Ascending aorta (tissue), 2 donors: Measurements from ENCODE around the gene TPM2. TPM values are rescaled to one million over a fixed set of nuclear protein-coding genes. Genes with fewer than 3 reads are reported as not detected.

Experiments used
- DNase-seq, 2 donors: peaks; one replicate each; pipeline ENCODE4 v3.0.0-alpha.2; 2019; ENCODE audit warnings: low spot score in 2 of 2
- H3K27ac ChIP-seq, 2 donors: fragments of 200-600 bp; sonication (generic); one replicate each; pipeline ENCODE4 v1.5.1; 2016 to 2017; ENCODE audit warnings: mild to moderate bottlenecking in 1 of 2
- H3K27me3 ChIP-seq: fragments of 200-600 bp; sonication (generic); one replicate; pipeline ENCODE4 v1.5.1; 2017
- H3K36me3 ChIP-seq, 2 donors: fragments of 200-600 bp; sonication (generic); one replicate each; pipeline ENCODE4 v1.5.1; 2016
- H3K4me1 ChIP-seq, 2 donors: fragments of 200-600 bp; sonication (generic); one replicate each; pipeline ENCODE4 v1.5.1; 2016 to 2017; ENCODE audit warnings: mild to moderate bottlenecking in 1 of 2
- H3K4me3 ChIP-seq, 2 donors: fragments of 200-600 bp; sonication (generic); one replicate each; pipeline ENCODE4 v1.5.1; 2016 to 2017; ENCODE audit warnings: mild to moderate bottlenecking in 1 of 2
- H3K9me3 ChIP-seq, 2 donors: fragments of 200-600 bp; sonication (generic); one replicate each; pipeline ENCODE4 v1.5.1; 2016
- CTCF ChIP-seq, 3 experiments: fragments of 200-600 bp in 2 of 3; fragments of 450-650 bp in 1 of 3; sonication (generic) in 2 of 3; IDR thresholded peaks; one replicate each; pipeline ENCODE4 v1.5.1; 2016 to 2019; ENCODE audit warnings: antibody characterized with exemption in 3 of 3, mild to moderate bottlenecking in 1 of 3, moderate library complexity in 1 of 3
- intact Hi-C: fragments of 100-400 bp; cut with DNase I; formaldehyde crosslinking; loops from one replicate; pipeline ENCODE4 v1.15.1; 2023
- total RNA-seq: library from RNA; depleted of rRNA; stranded (reverse); fragments of >200 nt; gene quantifications from one replicate; pipeline ENCODE4 v1.1.0, GENCODE V29; 2016

TPM2 gene
- total RNA-seq, 1 donor from 2014 or later: 1,923 TPM

GRCh38 chr9:35705836-35706430, 16.2 kb upstream of the TPM2 start:
- Histone ChIP-seq H3K9me3 (no peaks in the 10 kb centered on the region), H3K36me3 (peaks cover 98% of the 10 kb centered on the region in 2 donors), H3K4me1 (no peaks in the 10 kb centered on the region), H3K4me3 (no peak overlapping the region), H3K27ac (peak overlapping the region; percentile 61), H3K27me3 (no peaks in the 10 kb centered on the region)
- no peak for TF ChIP-seq CTCF (IDR thresholded peaks at IDR 0.05)
- intact Hi-C loops: no loop called here
- DNase-seq: no peak

- intact Hi-C loops: no loop called here
- Histone ChIP-seq H3K9me3 (no peaks in the 10 kb centered on the region), H3K36me3 (peaks cover 98% of the 10 kb centered on the region in 2 donors), H3K27me3 (no peaks in the 10 kb centered on the region), H3K4me1 (no peaks in the 10 kb centered on the region), H3K27ac (peak overlapping the region; percentile 61), H3K4me3 (no peak overlapping the region)
- no peak for TF ChIP-seq CTCF (IDR thresholded peaks at IDR 0.05)
- no peak for DNase-seq
Measured at GRCh38 chr9:35705372-35705771, 15.6 kb upstream of the TPM2 start.

DNA sequence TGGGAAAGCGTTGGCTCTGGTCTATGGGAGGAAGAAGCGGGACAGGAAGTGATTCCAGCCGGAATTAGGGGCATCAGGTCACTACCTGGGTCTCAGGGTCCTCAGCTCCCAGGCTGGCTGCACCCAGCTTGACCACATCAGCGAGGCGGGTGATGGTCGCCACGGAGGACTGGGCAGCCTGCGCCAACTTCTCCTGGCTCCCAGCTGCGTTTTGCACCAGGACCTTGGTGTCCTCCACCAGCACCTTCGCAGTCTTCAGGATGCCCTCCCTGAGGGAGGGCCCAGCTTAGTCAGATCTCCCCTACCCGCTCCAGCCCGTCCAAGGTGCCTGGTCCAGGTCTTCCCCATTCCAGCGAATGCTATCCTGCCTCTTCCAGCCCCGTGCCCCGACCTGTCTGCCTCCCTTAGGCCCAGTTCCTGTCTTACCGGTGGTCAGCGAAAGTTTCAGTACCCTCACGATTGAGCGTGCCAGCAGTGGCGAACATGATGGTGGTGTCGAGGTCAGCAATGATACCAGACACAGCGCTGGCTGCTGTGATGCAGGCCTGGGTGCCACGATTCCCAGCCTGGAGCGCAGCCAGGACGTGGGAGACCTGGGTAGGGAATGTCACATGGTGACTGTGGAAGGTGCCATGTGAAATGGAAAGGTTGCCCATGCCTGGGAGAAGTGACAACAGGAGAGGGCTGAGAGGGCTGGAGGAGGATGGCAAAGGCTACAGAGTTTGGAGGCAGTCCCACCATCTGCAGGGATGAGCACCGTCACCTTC, 14.4 kb upstream of the TPM2 start:
- H3K27ac ChIP-seq: peak overlapping the region in 1 of 2 donors; percentile 93
- H3K4me3 ChIP-seq: no peak overlapping the region
- no peaks in the 10 kb centered on the region for H3K27me3 ChIP-seq
- no peaks in the 10 kb centered on the region for H3K4me1 ChIP-seq
- TF ChIP-seq CTCF (IDR thresholded peaks at IDR 0.05): no peak
- H3K36me3 ChIP-seq: peaks cover 100% of the 10 kb centered on the region in 2 donors
- intact Hi-C loops: loop anchor here (2.0 kb wide), 1 partner anchor 21 kb away; no protein-coding TSS in a partner anchor
- no peak for DNase-seq
- H3K9me3 ChIP-seq: no peaks in the 10 kb centered on the region

- intact Hi-C loops: loop anchor here (2.0 kb wide), 1 partner anchor 20 kb away; no protein-coding TSS in a partner anchor
- H3K27ac ChIP-seq: peak overlapping the region; percentile 93 to 97
- no peaks in the 10 kb centered on the region for H3K27me3 ChIP-seq
- no peak for DNase-seq
- no peaks in the 10 kb centered on the region for H3K9me3 ChIP-seq
- TF ChIP-seq CTCF (IDR thresholded peaks at IDR 0.05): no peak
- peaks cover 100% of the 10 kb centered on the region in 2 donors for H3K36me3 ChIP-seq
- H3K4me1 ChIP-seq: peaks cover 0 to 3% of the 10 kb centered on the region in 2 donors
- no peak overlapping the region for H3K4me3 ChIP-seq
Measured at GRCh38 chr9:35702696-35703095, 13.0 kb upstream of the TPM2 start.

DNA sequence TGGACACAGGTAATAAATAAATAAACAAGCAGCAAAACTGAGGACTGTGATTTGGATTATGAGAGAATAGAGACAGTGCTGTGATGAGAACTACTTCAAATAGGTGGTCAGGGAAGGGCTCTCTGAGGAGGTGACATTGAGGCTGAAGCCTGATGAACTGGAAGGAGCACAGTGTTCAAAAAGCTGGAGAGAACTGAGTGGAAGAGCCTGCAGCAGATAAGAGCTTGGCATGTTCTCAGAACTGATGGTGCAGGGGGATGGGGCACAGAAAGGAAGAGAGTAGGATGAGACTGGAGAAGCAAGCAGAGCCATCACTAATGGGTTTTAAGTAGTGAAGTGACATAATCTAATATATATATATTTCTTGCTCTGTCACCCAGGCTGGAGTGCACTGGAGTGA, 11.2 kb upstream of the TPM2 start:
- intact Hi-C loops: no loop called here
- Histone ChIP-seq H3K27me3 (no peaks in the 10 kb centered on the region), H3K4me3 (no peak overlapping the region), H3K27ac (peak overlapping the region; percentile 93 to 97), H3K9me3 (no peaks in the 10 kb centered on the region), H3K4me1 (peaks cover 3 to 21% of the 10 kb centered on the region in 2 donors), H3K36me3 (peaks cover 93 to 100% of the 10 kb centered on the region in 2 donors)
- DNase-seq: no peak
- TF ChIP-seq CTCF (IDR thresholded peaks at IDR 0.05): no peak
